Suprapubic skin (tissue), 4 donors: ENCODE results near the gene TIMP2.

Source experiments
- POLR2A ChIP-seq, 2 donors: fragments of 450-650 bp; IDR thresholded peaks; one replicate each; pipeline ENCODE4 v1.6.1; 2017; ENCODE audit warnings: antibody characterized with exemption in 2 of 2, mild to moderate bottlenecking in 2 of 2, moderate library complexity in 2 of 2
- POLR2AphosphoS5 ChIP-seq, 3 donors: sonication (generic); formaldehyde crosslinking; IDR thresholded peaks; one replicate each; pipeline ENCODE4 v1.6.1; 2017; ENCODE audit warnings: antibody characterized with exemption in 3 of 3
- TF ChIP-seq, protein P1 (sequence below), 2 donors: fragments of 200-600 bp in 1 of 2; fragments of 450-650 bp in 1 of 2; sonication (generic) in 1 of 2; IDR thresholded peaks; one replicate each; pipeline ENCODE4 v1.5.1; 2016 to 2019; ENCODE audit warnings: antibody characterized with exemption in 2 of 2, mild to moderate bottlenecking in 1 of 2, moderate library complexity in 1 of 2

- TF ChIP-seq, protein P1, sequence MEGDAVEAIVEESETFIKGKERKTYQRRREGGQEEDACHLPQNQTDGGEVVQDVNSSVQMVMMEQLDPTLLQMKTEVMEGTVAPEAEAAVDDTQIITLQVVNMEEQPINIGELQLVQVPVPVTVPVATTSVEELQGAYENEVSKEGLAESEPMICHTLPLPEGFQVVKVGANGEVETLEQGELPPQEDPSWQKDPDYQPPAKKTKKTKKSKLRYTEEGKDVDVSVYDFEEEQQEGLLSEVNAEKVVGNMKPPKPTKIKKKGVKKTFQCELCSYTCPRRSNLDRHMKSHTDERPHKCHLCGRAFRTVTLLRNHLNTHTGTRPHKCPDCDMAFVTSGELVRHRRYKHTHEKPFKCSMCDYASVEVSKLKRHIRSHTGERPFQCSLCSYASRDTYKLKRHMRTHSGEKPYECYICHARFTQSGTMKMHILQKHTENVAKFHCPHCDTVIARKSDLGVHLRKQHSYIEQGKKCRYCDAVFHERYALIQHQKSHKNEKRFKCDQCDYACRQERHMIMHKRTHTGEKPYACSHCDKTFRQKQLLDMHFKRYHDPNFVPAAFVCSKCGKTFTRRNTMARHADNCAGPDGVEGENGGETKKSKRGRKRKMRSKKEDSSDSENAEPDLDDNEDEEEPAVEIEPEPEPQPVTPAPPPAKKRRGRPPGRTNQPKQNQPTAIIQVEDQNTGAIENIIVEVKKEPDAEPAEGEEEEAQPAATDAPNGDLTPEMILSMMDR (IDR thresholded peaks at IDR 0.05), result no peak
- TF ChIP-seq POLR2A (IDR thresholded peaks at IDR 0.05), result no peak
- TF ChIP-seq POLR2AphosphoS5 (IDR thresholded peaks at IDR 0.05), result no peak
These were observed 25.6 kb downstream of the TIMP2 start for GRCh38 chr17:78899361-78900260.
